ENCODE measurements around the gene PSMD8. TPM values are rescaled to one million over a fixed set of nuclear protein-coding genes. Genes with fewer than 3 reads are reported as not detected.
"Not testable (repeated sequence)": the region's sequence is repeated elsewhere in the genome, so short reads cannot be mapped to it uniquely, and the experiment has no call there.

Gene PSMD8
- total RNA-seq, 1 donor from 2014 or later = 128 TPM

DNA sequence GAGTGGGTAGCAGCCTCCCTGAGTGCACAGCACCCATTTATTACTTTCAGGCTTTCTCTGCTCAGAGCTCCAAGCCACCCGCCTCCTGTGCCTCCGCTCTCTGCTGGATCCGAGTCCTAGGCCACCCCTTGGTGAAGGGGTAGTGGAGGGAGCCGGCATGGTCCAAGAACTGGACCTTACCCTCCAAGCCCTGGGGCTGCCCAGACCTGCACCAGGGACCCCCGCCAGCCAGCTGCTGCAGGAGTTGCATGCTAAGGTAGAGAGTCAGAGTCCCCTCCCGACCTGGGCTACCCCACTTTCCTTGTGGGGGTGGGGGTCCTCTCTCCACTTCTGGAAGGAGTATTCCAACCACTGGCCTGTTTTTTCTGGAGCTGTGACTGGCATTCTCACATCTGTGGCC lies 30.5 kb downstream of the PSMD8 start:
- TF ChIP-seq, protein P1, sequence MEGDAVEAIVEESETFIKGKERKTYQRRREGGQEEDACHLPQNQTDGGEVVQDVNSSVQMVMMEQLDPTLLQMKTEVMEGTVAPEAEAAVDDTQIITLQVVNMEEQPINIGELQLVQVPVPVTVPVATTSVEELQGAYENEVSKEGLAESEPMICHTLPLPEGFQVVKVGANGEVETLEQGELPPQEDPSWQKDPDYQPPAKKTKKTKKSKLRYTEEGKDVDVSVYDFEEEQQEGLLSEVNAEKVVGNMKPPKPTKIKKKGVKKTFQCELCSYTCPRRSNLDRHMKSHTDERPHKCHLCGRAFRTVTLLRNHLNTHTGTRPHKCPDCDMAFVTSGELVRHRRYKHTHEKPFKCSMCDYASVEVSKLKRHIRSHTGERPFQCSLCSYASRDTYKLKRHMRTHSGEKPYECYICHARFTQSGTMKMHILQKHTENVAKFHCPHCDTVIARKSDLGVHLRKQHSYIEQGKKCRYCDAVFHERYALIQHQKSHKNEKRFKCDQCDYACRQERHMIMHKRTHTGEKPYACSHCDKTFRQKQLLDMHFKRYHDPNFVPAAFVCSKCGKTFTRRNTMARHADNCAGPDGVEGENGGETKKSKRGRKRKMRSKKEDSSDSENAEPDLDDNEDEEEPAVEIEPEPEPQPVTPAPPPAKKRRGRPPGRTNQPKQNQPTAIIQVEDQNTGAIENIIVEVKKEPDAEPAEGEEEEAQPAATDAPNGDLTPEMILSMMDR (IDR thresholded peaks at IDR 0.05; ENCODE audit: unreplicated experiment) = no peak
- no peak for DNase-seq (ENCODE audit: low spot score, unreplicated experiment)
- no peaks in the 10 kb centered on the region for H3K9me3 Mint-ChIP-seq (ENCODE audit: low read depth)
- H3K27me3 Mint-ChIP-seq = peaks cover 17% of the 10 kb centered on the region
- no peaks in the 10 kb centered on the region for H3K4me1 Mint-ChIP-seq (ENCODE audit: low read depth)
- peaks cover 3% of the 10 kb centered on the region for H3K36me3 Mint-ChIP-seq (ENCODE audit: insufficient read depth)
- H3K27ac Mint-ChIP-seq = no peak overlapping the region
- H3K4me3 Mint-ChIP-seq (ENCODE audit: low read depth) = peak overlapping the region; percentile 46

DNA sequence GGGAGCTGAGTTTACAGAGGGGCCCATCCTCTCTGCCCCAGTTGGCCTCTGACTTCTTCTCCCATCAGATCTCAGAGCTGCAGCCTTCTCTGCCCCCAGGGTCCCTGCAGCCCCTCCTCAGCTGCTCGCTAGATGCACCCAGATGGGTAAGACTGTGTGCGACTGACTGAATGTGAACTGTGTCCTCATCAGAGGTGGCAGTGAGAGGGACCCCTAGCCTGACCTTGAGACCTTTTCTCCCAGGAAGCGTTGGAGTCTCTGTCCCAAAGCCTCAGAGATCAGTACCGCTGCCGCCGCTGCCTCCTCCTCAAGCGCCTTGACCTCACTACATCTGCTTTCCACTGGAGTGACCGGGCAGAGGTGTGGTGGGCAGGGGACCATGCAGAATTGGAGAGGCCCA lies 30.9 kb downstream of the PSMD8 start:
- no peak for DNase-seq (ENCODE audit: low spot score, unreplicated experiment)
- Mint-ChIP-seq H3K36me3 (ENCODE audit: insufficient read depth) (peaks cover 3% of the 10 kb centered on the region), H3K9me3 (ENCODE audit: low read depth) (no peaks in the 10 kb centered on the region), H3K4me3 (ENCODE audit: low read depth) (peak overlapping the region; percentile 33), H3K27me3 (peaks cover 14% of the 10 kb centered on the region), H3K4me1 (ENCODE audit: low read depth) (no peaks in the 10 kb centered on the region), H3K27ac (no peak overlapping the region)
- TF ChIP-seq, protein P1 (IDR thresholded peaks at IDR 0.05; ENCODE audit: unreplicated experiment) = no peak

DNA sequence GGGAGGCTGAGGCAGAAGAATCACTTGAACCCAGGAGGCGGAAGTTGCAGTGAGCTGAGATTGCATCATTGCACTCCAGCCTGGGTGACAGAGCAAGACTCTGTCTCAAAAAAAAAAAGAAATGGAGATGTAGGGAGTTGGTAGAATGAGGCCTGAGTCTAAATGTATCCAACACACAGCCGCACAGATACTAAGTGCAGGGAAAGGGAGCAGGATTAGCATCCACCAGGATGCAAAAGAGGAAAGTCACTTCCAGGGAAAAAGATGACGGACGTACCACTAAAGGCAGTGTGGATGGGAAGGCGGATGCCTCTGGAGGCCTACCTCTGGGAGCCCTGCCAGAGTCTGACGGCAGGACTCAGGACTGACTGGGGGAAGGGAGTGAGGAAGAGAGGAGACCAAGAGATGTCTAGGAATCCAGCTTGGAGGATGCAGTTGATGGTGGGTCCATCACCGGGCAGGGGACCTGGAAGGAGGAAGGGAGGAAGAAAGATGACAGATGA lies 35.3 kb downstream of the PSMD8 start:
- Mint-ChIP-seq H3K4me3 (ENCODE audit: low read depth) (no peak overlapping the region), H3K27me3 (peaks cover 3% of the 10 kb centered on the region), H3K36me3 (ENCODE audit: insufficient read depth) (peaks cover 3% of the 10 kb centered on the region), H3K27ac (peak overlapping the region; percentile 34), H3K4me1 (ENCODE audit: low read depth) (no peaks in the 10 kb centered on the region), H3K9me3 (ENCODE audit: low read depth) (no peaks in the 10 kb centered on the region)
- TF ChIP-seq, protein P1 (IDR thresholded peaks at IDR 0.05; ENCODE audit: unreplicated experiment) = no peak
- DNase-seq (ENCODE audit: low spot score, unreplicated experiment) = no peak

DNA sequence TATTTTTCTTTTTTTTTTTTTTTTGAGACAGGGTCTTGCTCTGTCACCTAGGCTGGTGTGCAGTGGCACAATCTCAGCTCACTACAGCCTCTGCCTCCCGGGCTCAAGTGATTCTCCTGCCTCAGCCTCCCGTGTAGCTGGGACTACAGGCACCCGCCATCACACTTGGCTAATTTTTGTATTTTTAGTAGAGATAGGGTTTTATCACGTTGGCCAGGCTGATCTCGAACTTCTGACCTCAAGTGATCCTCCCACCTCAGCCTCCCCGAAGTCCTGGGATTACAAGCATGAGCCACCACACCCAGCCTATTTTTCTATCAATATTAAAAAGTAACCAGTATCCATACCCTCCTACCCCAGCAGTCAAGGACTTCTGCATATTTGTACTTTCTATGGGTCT lies 36.0 kb downstream of the PSMD8 start:
- H3K27ac Mint-ChIP-seq; H3K4me3 Mint-ChIP-seq (ENCODE audit: low read depth); H3K9me3 Mint-ChIP-seq (ENCODE audit: low read depth); H3K4me1 Mint-ChIP-seq (ENCODE audit: low read depth); H3K27me3 Mint-ChIP-seq; H3K36me3 Mint-ChIP-seq (ENCODE audit: insufficient read depth); DNase-seq (ENCODE audit: low spot score, unreplicated experiment): not testable (repeated sequence)

DNA sequence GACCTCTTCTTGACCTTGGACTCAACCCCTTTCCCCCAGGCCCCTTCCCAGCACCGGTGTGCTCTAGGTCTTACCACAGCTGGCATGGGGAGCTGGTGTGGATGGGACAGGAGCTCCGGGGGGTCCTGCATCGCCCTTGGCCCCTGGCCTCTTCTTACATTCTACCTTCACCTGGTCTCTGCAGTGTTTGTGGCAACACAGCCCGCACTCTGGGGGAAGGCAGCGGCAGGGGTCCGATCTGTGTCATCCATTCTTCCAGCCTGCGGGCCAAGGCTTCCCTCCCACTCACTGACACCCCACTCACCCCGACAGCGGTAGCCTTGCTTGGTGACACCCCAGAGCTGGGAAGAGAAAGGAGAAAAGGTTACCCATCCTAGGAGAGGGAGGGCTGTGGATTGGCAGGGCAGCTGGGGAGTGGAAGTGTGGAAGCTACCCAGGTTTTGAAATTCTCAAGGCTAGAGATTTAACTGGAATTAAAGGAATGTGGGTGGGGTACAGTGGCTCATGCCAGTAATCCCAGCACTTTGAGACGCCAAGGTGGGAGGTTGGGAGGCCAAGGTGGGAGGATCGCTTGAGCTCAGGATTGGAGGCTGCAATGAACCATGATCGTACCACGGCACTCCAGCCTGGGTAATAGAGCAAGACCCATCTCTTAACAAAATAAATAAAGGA lies 36.8 kb downstream of the PSMD8 start:
- no peak overlapping the region for H3K4me3 Mint-ChIP-seq (ENCODE audit: low read depth)
- H3K27me3 Mint-ChIP-seq = peaks cover 3% of the 10 kb centered on the region
- no peak for DNase-seq (ENCODE audit: low spot score, unreplicated experiment)
- H3K27ac Mint-ChIP-seq = no peak overlapping the region
- TF ChIP-seq, protein P1 (IDR thresholded peaks at IDR 0.05; ENCODE audit: unreplicated experiment) = no peak
- H3K9me3 Mint-ChIP-seq (ENCODE audit: low read depth) = no peaks in the 10 kb centered on the region
- no peaks in the 10 kb centered on the region for H3K4me1 Mint-ChIP-seq (ENCODE audit: low read depth)
- peaks cover 3% of the 10 kb centered on the region for H3K36me3 Mint-ChIP-seq (ENCODE audit: insufficient read depth)

DNA sequence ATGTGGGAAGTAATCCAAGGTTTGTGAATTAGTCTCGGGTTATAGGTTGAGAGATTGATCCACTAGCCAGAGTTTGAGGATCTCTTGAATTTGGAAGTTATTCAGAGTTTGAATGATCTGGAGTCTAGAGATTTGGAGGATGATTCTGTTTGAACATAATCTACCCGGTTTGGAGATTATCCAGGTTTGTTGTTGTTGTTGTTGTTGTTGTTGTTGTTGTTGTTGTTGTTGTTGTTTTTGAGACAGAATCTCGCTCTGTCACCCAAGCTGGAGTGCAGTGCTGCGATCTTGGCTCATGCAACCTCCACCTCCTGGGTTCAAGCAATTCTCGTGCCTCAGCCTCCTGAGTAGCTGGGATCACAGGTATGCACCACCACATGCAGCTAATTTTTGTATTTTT lies 37.5 kb downstream of the PSMD8 start:
- H3K36me3 Mint-ChIP-seq (ENCODE audit: insufficient read depth); H3K27me3 Mint-ChIP-seq; H3K4me3 Mint-ChIP-seq (ENCODE audit: low read depth); H3K27ac Mint-ChIP-seq; H3K4me1 Mint-ChIP-seq (ENCODE audit: low read depth); DNase-seq (ENCODE audit: low spot score, unreplicated experiment); H3K9me3 Mint-ChIP-seq (ENCODE audit: low read depth): not testable (repeated sequence)
